ENCODE measurements around the gene KLRK1. TPM values are rescaled to one million over a fixed set of nuclear protein-coding genes. Genes with fewer than 3 reads are reported as not detected.
"Not testable (repeated sequence)": the region's sequence is repeated elsewhere in the genome, so short reads cannot be mapped to it uniquely, and the experiment has no call there.

The KLRK1 gene
- total and polyA plus RNA-seq, 2 donors (not counting 1 experiment from before 2014, with no cell fraction given): 0.84 to 2.1 TPM

- H3K4me3 Mint-ChIP-seq: no peak overlapping the region
- no peak for TF ChIP-seq EZH2 (IDR thresholded peaks at IDR 0.05; ENCODE audit: borderline replicate concordance, insufficient read depth, low read depth, low read length, poor library complexity, severe bottlenecking)
- no peak for TF ChIP-seq CTCF (IDR thresholded peaks at IDR 0.05)
- Histone ChIP-seq H3K36me3 (replicated peaks in 1 of 2; ENCODE audit: control extremely low read depth in 1 of 2, control insufficient read depth in 1 of 2, extremely low read depth in 1 of 2, insufficient read depth in 2 of 2, low read length in 1 of 2) (no peaks in the 10 kb centered on the region), H3K27ac (ENCODE audit: low read length in 2 of 2) (no peak overlapping the region), H3K27me3 (replicated peaks in 1 of 4; ENCODE audit: control extremely low read depth in 1 of 4, control insufficient read depth in 3 of 4, insufficient read depth in 4 of 4, low read length in 3 of 4) (no peaks in the 10 kb centered on the region), H3K4me3 (ENCODE audit: control extremely low read depth in 1 of 5, extremely low read depth in 1 of 5, insufficient read depth in 1 of 5, low read depth in 2 of 5, low read length in 4 of 5) (no peak overlapping the region), H3K4me1 (ENCODE audit: control insufficient read depth in 2 of 2, insufficient read depth in 2 of 2, low read length in 2 of 2) (peaks cover 46 to 55% of the 10 kb centered on the region in 2 donors), H3K9ac (ENCODE audit: low read length) (no peak overlapping the region), H2AFZ (ENCODE audit: insufficient read depth, low read depth, low read length, poor library complexity, severe bottlenecking) (no peak overlapping the region), H3K4me2 (replicated peaks; ENCODE audit: low read depth, low read length, poor library complexity, severe bottlenecking) (peak overlapping the region; percentile 28), H3K9me3 (ENCODE audit: control extremely low read depth in 1 of 3, control insufficient read depth in 2 of 3, insufficient read depth in 1 of 3, low read length in 2 of 3) (peaks cover 0 to 3% (median 0%) of the 10 kb centered on the region in 3 donors), H3K79me2 (ENCODE audit: control insufficient read depth, insufficient read depth, low read length) (no peaks in the 10 kb centered on the region), H4K20me1 (ENCODE audit: control insufficient read depth, insufficient read depth, low read length, poor library complexity, severe bottlenecking) (no peaks in the 10 kb centered on the region)
- ATAC-seq (ENCODE audit: low read depth) (no peak), DNase-seq (no peak)
- WGBS (ENCODE audit: insufficient coverage): 40% methylated on average over 1 of the region's 2 CpGs
- ChIA-PET CTCF (interaction anchor here (0.5 kb wide), 1 partner anchor 370 kb away, joined by 3 read pairs; no protein-coding TSS in a partner anchor), POLR2A (no interaction called here)
- H3K27ac Mint-ChIP-seq: no peak overlapping the region
- intact Hi-C loops (cut with micrococcal nuclease): no loop called here
- peaks cover 24% of the 10 kb centered on the region for H3K4me1 Mint-ChIP-seq
- H3K9me3 Mint-ChIP-seq (ENCODE audit: insufficient read depth): no peaks in the 10 kb centered on the region
- peaks cover 34% of the 10 kb centered on the region for H3K27me3 Mint-ChIP-seq
Observed at GRCh38 chr12:10397296-10397695, 7.5 kb upstream of the KLRK1 start.

DNA sequence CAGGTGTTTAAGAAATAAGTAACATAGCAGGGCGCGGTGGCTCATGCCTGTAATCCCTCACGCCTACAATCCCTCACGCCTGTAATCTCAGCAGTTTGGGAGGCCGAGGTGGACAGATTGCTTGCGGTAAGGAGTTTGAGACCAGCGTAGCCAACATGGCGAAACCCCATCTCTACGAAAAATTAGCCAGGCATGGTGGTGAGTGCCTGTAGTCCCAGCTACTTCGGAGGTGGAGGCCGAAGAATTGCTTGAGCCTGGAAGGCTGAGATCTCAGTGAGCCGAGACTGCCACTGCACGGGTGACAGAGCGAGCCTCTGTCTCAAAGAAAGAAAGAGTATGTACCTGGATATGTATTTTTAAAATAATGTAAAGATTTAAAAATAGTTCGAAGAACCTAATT lies 6.3 kb upstream of the KLRK1 start:
- H3K9me3 Mint-ChIP-seq (ENCODE audit: insufficient read depth); POLR2A ChIA-PET; intact Hi-C loops (cut with micrococcal nuclease); DNase-seq; CTCF ChIA-PET; H3K4me3 ChIP-seq (ENCODE audit: control extremely low read depth in 1 of 5, extremely low read depth in 1 of 5, insufficient read depth in 1 of 5, low read depth in 2 of 5, low read length in 4 of 5); H3K9ac ChIP-seq (ENCODE audit: low read length); H3K4me3 Mint-ChIP-seq; H2AFZ ChIP-seq (ENCODE audit: insufficient read depth, low read depth, low read length, poor library complexity, severe bottlenecking); H3K27ac Mint-ChIP-seq; ATAC-seq (ENCODE audit: low read depth); H4K20me1 ChIP-seq (ENCODE audit: control insufficient read depth, insufficient read depth, low read length, poor library complexity, severe bottlenecking); H3K36me3 ChIP-seq (replicated peaks in 1 of 2; ENCODE audit: control extremely low read depth in 1 of 2, control insufficient read depth in 1 of 2, extremely low read depth in 1 of 2, insufficient read depth in 2 of 2, low read length in 1 of 2); H3K9me3 ChIP-seq (ENCODE audit: control extremely low read depth in 1 of 3, control insufficient read depth in 2 of 3, insufficient read depth in 1 of 3, low read length in 2 of 3); H3K27me3 ChIP-seq (replicated peaks in 1 of 4; ENCODE audit: control extremely low read depth in 1 of 4, control insufficient read depth in 3 of 4, insufficient read depth in 4 of 4, low read length in 3 of 4); H3K79me2 ChIP-seq (ENCODE audit: control insufficient read depth, insufficient read depth, low read length): not testable (repeated sequence)
- WGBS (ENCODE audit: insufficient coverage): 86% methylated on average over 1 of the region's 15 CpGs
- peak overlapping the region; percentile 79 to 99 for H3K27ac ChIP-seq (ENCODE audit: low read length in 2 of 2)
- H3K4me2 ChIP-seq (replicated peaks; ENCODE audit: low read depth, low read length, poor library complexity, severe bottlenecking): peak overlapping the region; percentile 47
- Mint-ChIP-seq H3K27me3 (peaks cover 27% of the 10 kb centered on the region), H3K4me1 (peaks cover 30% of the 10 kb centered on the region)
- H3K4me1 ChIP-seq (ENCODE audit: control insufficient read depth in 2 of 2, insufficient read depth in 2 of 2, low read length in 2 of 2): peaks cover 48 to 62% of the 10 kb centered on the region in 2 donors
